Esophagus squamous epithelium (tissue), 5 donors: ENCODE measurements around the gene KLHDC3. TPM values are rescaled to one million over a fixed set of nuclear protein-coding genes. Genes with fewer than 3 reads are reported as not detected.
A peak's percentile ranks its signal among the peaks of the same experiment; 100 is the strongest.

Experiments used
- DNase-seq: peaks from one replicate; lab custom pipeline; 2025; lab: John Stamatoyannopoulos, UW
- H3K27ac ChIP-seq, 4 donors: fragments of 200-600 bp; sonication (generic); one replicate each; pipeline ENCODE4 v1.5.1; 2016 to 2019; ENCODE audit warnings: mild to moderate bottlenecking in 1 of 4
- H3K27me3 ChIP-seq, 4 donors: fragments of 200-600 bp; sonication (generic); 1 replicate in 3 of 4; 2 replicates in 1 of 4; pipeline versions ENCODE4 v1.5.1 to v1.6.0; 2017 to 2021; ENCODE audit warnings: antibody characterized with exemption in 1 of 4
- H3K36me3 ChIP-seq, 3 donors: fragments of 200-600 bp; sonication (generic); one replicate each; pipeline ENCODE4 v1.5.1; 2016 to 2019
- H3K4me1 ChIP-seq, 3 donors: fragments of 200-600 bp; sonication (generic); one replicate each; pipeline ENCODE4 v1.5.1; 2017 to 2019
- H3K4me3 ChIP-seq, 4 donors: fragments of 200-600 bp; sonication (generic); 1 replicate in 3 of 4; 2 replicates in 1 of 4; pipeline ENCODE4 v1.5.1; 2016 to 2019; ENCODE audit warnings: mild to moderate bottlenecking in 2 of 4, moderate library complexity in 1 of 4
- H3K9me3 ChIP-seq, 3 donors: fragments of 200-600 bp; sonication (generic); one replicate each; pipeline ENCODE4 v1.5.1; 2016 to 2019
- POLR2A ChIP-seq, 4 donors: fragments of 450-650 bp; IDR thresholded peaks; one replicate each; pipeline ENCODE4 v1.6.1; 2017; ENCODE audit warnings: antibody characterized with exemption in 4 of 4, mild to moderate bottlenecking in 4 of 4, moderate library complexity in 3 of 4
- WGBS, 2 donors: methylation state at CpG; one replicate each; pipeline ENCODE4 v1.1.5; 2018; 5-methylcytosine and 5-hydroxymethylcytosine counted together
- intact Hi-C: fragments of 100-400 bp; cut with DNase I; formaldehyde crosslinking; loops from one replicate; pipeline ENCODE4 v1.15.0; 2022
- total RNA-seq, 4 donors: library from RNA; depleted of rRNA; stranded (reverse); fragments of >200 nt; gene quantifications; one replicate each; pipeline ENCODE4 v1.1.0, GENCODE V29; 2016
- TF ChIP-seq, protein P1 (sequence below), 6 experiments: fragments of 450-650 bp in 4 of 6; fragments of 200-600 bp in 2 of 6; sonication (generic) in 2 of 6; IDR thresholded peaks; one replicate each; pipeline ENCODE4 v1.5.1; 2016 to 2019; ENCODE audit warnings: antibody characterized with exemption in 6 of 6, mild to moderate bottlenecking in 4 of 6, moderate library complexity in 4 of 6
- donor health status: DM: yes; HTN: yes; CAD: no.

Gene KLHDC3
- total RNA-seq, 4 donors from 2014 or later, result 35.7 to 62.9 (median 48.5) TPM

DNA sequence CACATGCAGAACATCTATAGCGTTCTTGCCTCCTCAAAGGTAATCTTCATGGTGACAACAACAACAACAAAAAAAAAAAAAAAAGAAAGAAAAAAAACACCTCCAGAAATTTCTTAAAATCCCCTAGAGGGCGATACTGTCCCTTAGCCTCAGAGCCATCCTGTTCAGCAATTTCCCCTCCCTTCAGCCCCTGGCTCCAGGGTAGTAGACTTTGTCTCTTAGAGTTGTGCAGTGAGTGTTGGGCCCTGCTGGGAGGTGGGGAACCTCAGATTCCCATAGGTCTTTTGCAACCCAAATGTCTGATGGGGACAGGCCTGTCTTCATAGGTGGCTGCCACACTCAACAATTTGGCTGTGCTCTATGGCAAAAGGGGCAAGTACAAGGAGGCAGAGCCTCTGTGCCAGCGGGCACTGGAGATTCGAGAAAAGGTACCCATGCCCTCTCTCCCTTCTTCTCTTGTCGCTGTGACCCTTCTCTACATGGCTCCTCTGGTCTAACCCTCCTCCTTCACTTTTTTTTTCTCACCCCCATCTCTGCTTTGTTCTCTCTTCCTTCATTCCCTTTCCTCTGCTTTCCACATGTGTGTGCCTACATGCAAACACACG lies 56.1 kb downstream of the KLHDC3 start:
- H3K4me3 ChIP-seq, result no peak overlapping the region
- intact Hi-C loops, result loop anchor here (5.0 kb wide), 2 partner anchors 57 to 72 kb away; no protein-coding TSS in a partner anchor
- peaks cover 0 to 7% (median 0%) of the 10 kb centered on the region in 3 donors for H3K4me1 ChIP-seq
- no peaks in the 10 kb centered on the region for H3K9me3 ChIP-seq
- WGBS, 2 donors, result 47 to 50% methylated on average over 6 of the region's 6 CpGs
- TF ChIP-seq, protein P1, sequence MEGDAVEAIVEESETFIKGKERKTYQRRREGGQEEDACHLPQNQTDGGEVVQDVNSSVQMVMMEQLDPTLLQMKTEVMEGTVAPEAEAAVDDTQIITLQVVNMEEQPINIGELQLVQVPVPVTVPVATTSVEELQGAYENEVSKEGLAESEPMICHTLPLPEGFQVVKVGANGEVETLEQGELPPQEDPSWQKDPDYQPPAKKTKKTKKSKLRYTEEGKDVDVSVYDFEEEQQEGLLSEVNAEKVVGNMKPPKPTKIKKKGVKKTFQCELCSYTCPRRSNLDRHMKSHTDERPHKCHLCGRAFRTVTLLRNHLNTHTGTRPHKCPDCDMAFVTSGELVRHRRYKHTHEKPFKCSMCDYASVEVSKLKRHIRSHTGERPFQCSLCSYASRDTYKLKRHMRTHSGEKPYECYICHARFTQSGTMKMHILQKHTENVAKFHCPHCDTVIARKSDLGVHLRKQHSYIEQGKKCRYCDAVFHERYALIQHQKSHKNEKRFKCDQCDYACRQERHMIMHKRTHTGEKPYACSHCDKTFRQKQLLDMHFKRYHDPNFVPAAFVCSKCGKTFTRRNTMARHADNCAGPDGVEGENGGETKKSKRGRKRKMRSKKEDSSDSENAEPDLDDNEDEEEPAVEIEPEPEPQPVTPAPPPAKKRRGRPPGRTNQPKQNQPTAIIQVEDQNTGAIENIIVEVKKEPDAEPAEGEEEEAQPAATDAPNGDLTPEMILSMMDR (IDR thresholded peaks at IDR 0.05), result peak in 4 of 6 experiments; percentile 43 to 54 (median 48)
- no peak for TF ChIP-seq POLR2A (IDR thresholded peaks at IDR 0.05)
- no peak for DNase-seq
- H3K27ac ChIP-seq, result no peak overlapping the region
- H3K27me3 ChIP-seq, result no peaks in the 10 kb centered on the region
- H3K36me3 ChIP-seq, result peaks cover 0 to 71% (median 0%) of the 10 kb centered on the region in 3 donors

Other genes with a start within 250 kb of the KLHDC3 start
- gene BICRAL, start 232.2 kb upstream of the KLHDC3 start, total RNA-seq, result 10 to 100 TPM in 2 of 4 donors, 1 to 10 TPM in 2; 5.8 to 13.9 (median 8.9) TPM
- gene RPL7L1, start 134.6 kb upstream of the KLHDC3 start, total RNA-seq, result 100 to 1,000 TPM in 1 of 4 donors, 10 to 100 TPM in 3; 67.4 to 122 (median 92.2) TPM
- not detected for gene PTCRA, start 98.2 kb upstream of the KLHDC3 start, total RNA-seq
- gene CNPY3, start 84.8 kb upstream of the KLHDC3 start, total RNA-seq, result 10 to 100 TPM; 10.3 to 24.6 (median 17.7) TPM
- under 1 TPM in 1 of 4 donors, not detected in 3; 0.76 TPM for gene GNMT, start 53.5 kb upstream of the KLHDC3 start, total RNA-seq
- gene PEX6, start 35.1 kb upstream of the KLHDC3 start, total RNA-seq, result 10 to 100 TPM; 11.3 to 21.2 (median 17.1) TPM
- 10 to 100 TPM; 15.6 to 35.9 (median 27.4) TPM for gene PPP2R5D, start 29.7 kb upstream of the KLHDC3 start, total RNA-seq
- gene MEA1, start 303 bp upstream of the KLHDC3 start, total RNA-seq, result 10 to 100 TPM; 28.9 to 56.6 (median 49.1) TPM
- 10 to 100 TPM; 52.5 to 66.4 (median 65.4) TPM for gene RRP36, start 7.4 kb downstream of the KLHDC3 start, total RNA-seq
- 10 to 100 TPM in 1 of 4 donors, 1 to 10 TPM in 3; 6.5 to 10.8 (median 8.0) TPM for gene CUL7, start 39.6 kb downstream of the KLHDC3 start, total RNA-seq
- 10 to 100 TPM; 23.3 to 29.1 (median 24.5) TPM for gene MRPL2, start 45.2 kb downstream of the KLHDC3 start, total RNA-seq
- gene KLC4, start 45.4 kb downstream of the KLHDC3 start, total RNA-seq, result 10 to 100 TPM in 2 of 4 donors, 1 to 10 TPM in 2; 4.5 to 15.8 (median 9.4) TPM
- gene PTK7, start 62.1 kb downstream of the KLHDC3 start, total RNA-seq, result 10 to 100 TPM; 30.6 to 44.1 (median 36.7) TPM
- 10 to 100 TPM; 22.0 to 38.9 (median 35.3) TPM for gene SRF, start 157.0 kb downstream of the KLHDC3 start, total RNA-seq
- 10 to 100 TPM; 26.2 to 50.9 (median 32.5) TPM for gene CUL9, start 167.9 kb downstream of the KLHDC3 start, total RNA-seq
- gene DNPH1, start 215.2 kb downstream of the KLHDC3 start, total RNA-seq, result 100 to 1,000 TPM in 1 of 4 donors, 10 to 100 TPM in 3; 57.7 to 101 (median 81.5) TPM
- under 1 TPM in 1 of 4 donors, not detected in 3; 0.13 TPM for gene TTBK1, start 229.2 kb downstream of the KLHDC3 start, total RNA-seq